ENCODE measurements around the gene FBXL2.
"Not testable (repeated sequence)": the region's sequence is repeated elsewhere in the genome, so short reads cannot be mapped to it uniquely, and the experiment has no call there.

FBXL2 gene

GRCh38 chr3:33402936-33403335, 125.7 kb downstream of the FBXL2 start:
- H3K4me3 ChIP-seq (ENCODE audit: low read length): no peak overlapping the region
- TF ChIP-seq, protein P1, sequence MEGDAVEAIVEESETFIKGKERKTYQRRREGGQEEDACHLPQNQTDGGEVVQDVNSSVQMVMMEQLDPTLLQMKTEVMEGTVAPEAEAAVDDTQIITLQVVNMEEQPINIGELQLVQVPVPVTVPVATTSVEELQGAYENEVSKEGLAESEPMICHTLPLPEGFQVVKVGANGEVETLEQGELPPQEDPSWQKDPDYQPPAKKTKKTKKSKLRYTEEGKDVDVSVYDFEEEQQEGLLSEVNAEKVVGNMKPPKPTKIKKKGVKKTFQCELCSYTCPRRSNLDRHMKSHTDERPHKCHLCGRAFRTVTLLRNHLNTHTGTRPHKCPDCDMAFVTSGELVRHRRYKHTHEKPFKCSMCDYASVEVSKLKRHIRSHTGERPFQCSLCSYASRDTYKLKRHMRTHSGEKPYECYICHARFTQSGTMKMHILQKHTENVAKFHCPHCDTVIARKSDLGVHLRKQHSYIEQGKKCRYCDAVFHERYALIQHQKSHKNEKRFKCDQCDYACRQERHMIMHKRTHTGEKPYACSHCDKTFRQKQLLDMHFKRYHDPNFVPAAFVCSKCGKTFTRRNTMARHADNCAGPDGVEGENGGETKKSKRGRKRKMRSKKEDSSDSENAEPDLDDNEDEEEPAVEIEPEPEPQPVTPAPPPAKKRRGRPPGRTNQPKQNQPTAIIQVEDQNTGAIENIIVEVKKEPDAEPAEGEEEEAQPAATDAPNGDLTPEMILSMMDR (IDR thresholded peaks at IDR 0.05; ENCODE audit: low read depth, low read length): no peak
- TF ChIP-seq EZH2phosphoT487 (IDR thresholded peaks at IDR 0.05; ENCODE audit: low read depth): no peak
- no peak overlapping the region for H3K9ac ChIP-seq (ENCODE audit: low read length)
- peaks cover 78% of the 10 kb centered on the region for H3K36me3 ChIP-seq (replicated peaks; ENCODE audit: low read depth, low read length)
- H4K20me1 ChIP-seq (ENCODE audit: insufficient read depth, low read length): no peaks in the 10 kb centered on the region
- no peak overlapping the region for H2AFZ ChIP-seq (ENCODE audit: low read depth, low read length)
- no peaks in the 10 kb centered on the region for H3K79me2 ChIP-seq (ENCODE audit: low read length)
- H3K9me3 ChIP-seq (ENCODE audit: insufficient read depth, low read length): no peaks in the 10 kb centered on the region
- H3K27ac ChIP-seq (ENCODE audit: low read length): no peak overlapping the region
- no peak overlapping the region for H3K4me2 ChIP-seq (ENCODE audit: low read length)
- H3K27me3 ChIP-seq (ENCODE audit: low read depth, low read length): no peaks in the 10 kb centered on the region
- H3K4me1 ChIP-seq (ENCODE audit: low read length): no peaks in the 10 kb centered on the region

DNA sequence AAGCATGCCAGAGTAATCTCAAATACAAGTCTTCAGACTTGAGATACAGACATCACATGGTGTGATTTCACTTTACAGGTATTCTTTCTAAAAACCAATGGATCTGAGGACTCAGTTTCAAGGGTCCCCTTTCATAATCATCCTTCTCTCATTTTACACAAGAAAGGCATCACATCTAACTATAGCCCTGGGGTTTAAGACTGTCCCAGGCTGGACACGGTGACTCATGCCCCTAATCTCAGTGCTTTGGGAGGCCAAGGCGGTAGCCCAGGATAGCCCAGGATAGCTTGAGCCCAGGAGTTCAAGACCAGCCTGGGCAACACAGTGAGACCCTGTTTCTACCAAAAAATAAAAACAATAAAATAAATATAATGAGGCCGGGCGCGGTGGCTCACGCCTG, 126.5 kb downstream of the FBXL2 start:
- no peak overlapping the region for H2AFZ ChIP-seq (ENCODE audit: low read depth, low read length)
- no peaks in the 10 kb centered on the region for H3K79me2 ChIP-seq (ENCODE audit: low read length)
- no peak for TF ChIP-seq EZH2phosphoT487 (IDR thresholded peaks at IDR 0.05; ENCODE audit: low read depth)
- TF ChIP-seq, protein P1 (IDR thresholded peaks at IDR 0.05; ENCODE audit: low read depth, low read length): no peak
- H3K4me1 ChIP-seq (ENCODE audit: low read length): no peaks in the 10 kb centered on the region
- no peaks in the 10 kb centered on the region for H4K20me1 ChIP-seq (ENCODE audit: insufficient read depth, low read length)
- H3K27me3 ChIP-seq (ENCODE audit: low read depth, low read length): no peaks in the 10 kb centered on the region
- H3K9me3 ChIP-seq (ENCODE audit: insufficient read depth, low read length): no peaks in the 10 kb centered on the region
- no peak overlapping the region for H3K9ac ChIP-seq (ENCODE audit: low read length)
- no peak overlapping the region for H3K4me2 ChIP-seq (ENCODE audit: low read length)
- H3K4me3 ChIP-seq (ENCODE audit: low read length): no peak overlapping the region
- peaks cover 78% of the 10 kb centered on the region for H3K36me3 ChIP-seq (replicated peaks; ENCODE audit: low read depth, low read length)
- no peak overlapping the region for H3K27ac ChIP-seq (ENCODE audit: low read length)

DNA sequence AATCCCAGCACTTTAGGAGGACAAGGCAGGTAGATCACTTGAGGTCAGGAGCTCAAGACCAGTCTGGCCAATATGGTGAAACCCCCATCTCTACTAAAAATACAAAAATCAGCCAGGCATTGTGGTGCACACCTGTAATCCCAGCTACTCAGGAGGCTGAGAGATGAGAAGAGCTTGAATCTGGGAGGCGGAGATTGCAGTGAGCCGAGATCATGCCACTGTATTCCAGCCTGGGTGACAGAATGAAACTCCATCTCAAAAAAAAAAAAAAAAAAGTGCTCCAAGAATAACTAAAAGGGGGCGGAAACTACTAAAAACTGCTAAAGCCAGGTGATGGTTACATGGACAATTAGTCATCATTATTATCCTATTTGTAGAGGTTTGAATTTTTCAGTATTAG, 133.6 kb downstream of the FBXL2 start:
- not testable (repeated sequence) for H3K9me3 ChIP-seq (ENCODE audit: insufficient read depth, low read length); H3K9ac ChIP-seq (ENCODE audit: low read length); H3K27me3 ChIP-seq (ENCODE audit: low read depth, low read length); H3K4me1 ChIP-seq (ENCODE audit: low read length); H3K4me3 ChIP-seq (ENCODE audit: low read length); H3K4me2 ChIP-seq (ENCODE audit: low read length); H2AFZ ChIP-seq (ENCODE audit: low read depth, low read length); H3K27ac ChIP-seq (ENCODE audit: low read length)
- peaks cover 13% of the 10 kb centered on the region for H4K20me1 ChIP-seq (ENCODE audit: insufficient read depth, low read length)
- peaks cover 17% of the 10 kb centered on the region for H3K79me2 ChIP-seq (ENCODE audit: low read length)
- H3K36me3 ChIP-seq (replicated peaks; ENCODE audit: low read depth, low read length): peaks cover 82% of the 10 kb centered on the region

DNA sequence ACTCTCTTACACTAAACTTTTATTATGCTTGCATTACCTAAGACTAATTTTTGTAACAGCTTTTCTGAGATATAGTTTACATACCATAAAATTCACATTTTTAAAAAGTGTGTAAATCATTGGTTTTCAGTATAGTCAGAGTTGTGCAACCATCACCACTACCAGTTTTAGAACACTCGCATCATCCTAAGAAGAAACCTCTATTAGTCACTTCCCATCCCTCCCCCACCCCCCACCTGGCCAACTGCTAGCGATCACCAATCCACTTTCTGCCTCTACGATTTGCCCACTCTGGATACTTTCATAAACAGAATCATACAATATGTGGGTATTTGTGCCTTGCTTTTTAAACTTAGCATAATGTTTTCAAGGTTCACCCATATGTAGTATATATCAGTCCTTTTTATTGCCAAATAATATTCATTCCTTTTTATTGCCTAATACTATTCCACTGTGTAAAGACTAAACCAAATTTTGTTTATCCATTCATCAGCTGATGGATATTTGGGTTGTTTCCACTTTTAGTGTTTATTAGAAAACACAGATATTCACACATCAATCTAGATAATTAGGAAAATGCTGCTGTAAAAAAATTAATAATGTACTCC, 139.9 kb downstream of the FBXL2 start:
- TF ChIP-seq, protein P1 (IDR thresholded peaks at IDR 0.05; ENCODE audit: low read depth, low read length): no peak
- no peak for TF ChIP-seq EZH2phosphoT487 (IDR thresholded peaks at IDR 0.05; ENCODE audit: low read depth)
- Histone ChIP-seq H3K4me2 (ENCODE audit: low read length) (no peak overlapping the region), H3K4me3 (ENCODE audit: low read length) (no peak overlapping the region), H4K20me1 (ENCODE audit: insufficient read depth, low read length) (peaks cover 29% of the 10 kb centered on the region), H3K27me3 (ENCODE audit: low read depth, low read length) (no peaks in the 10 kb centered on the region), H3K9ac (ENCODE audit: low read length) (no peak overlapping the region), H3K79me2 (ENCODE audit: low read length) (peaks cover 60% of the 10 kb centered on the region), H3K36me3 (replicated peaks; ENCODE audit: low read depth, low read length) (peaks cover 72% of the 10 kb centered on the region), H3K9me3 (ENCODE audit: insufficient read depth, low read length) (no peaks in the 10 kb centered on the region), H3K27ac (ENCODE audit: low read length) (no peak overlapping the region), H2AFZ (ENCODE audit: low read depth, low read length) (no peak overlapping the region), H3K4me1 (ENCODE audit: low read length) (peaks cover 14% of the 10 kb centered on the region)

All from OCI-LY3 (cell line).